BLaER1 (cell line): ENCODE results near the gene IQCH.
"Not testable (repeated sequence)": the region's sequence is repeated elsewhere in the genome, so short reads cannot be mapped to it uniquely, and the experiment has no call there.

Experiments
- H3K27ac ChIP-seq: shearing (Covaris generic); formaldehyde crosslinking; 2 replicates; pipeline ENCODE4 v1.8.1; 2022
- H3K27me3 ChIP-seq: shearing (Covaris generic); formaldehyde crosslinking; 2 replicates; pipeline ENCODE4 v1.8.1; 2022
- H3K36me3 ChIP-seq: shearing (Covaris generic); formaldehyde crosslinking; 2 replicates; pipeline ENCODE4 v1.8.1; 2022
- H3K4me1 ChIP-seq: shearing (Covaris generic); formaldehyde crosslinking; 2 replicates; pipeline ENCODE4 v1.8.1; 2022
- H3K4me2 ChIP-seq: shearing (Covaris generic); formaldehyde crosslinking; 2 replicates; pipeline ENCODE4 v1.8.1; 2022
- H3K4me3 ChIP-seq: shearing (Covaris generic); formaldehyde crosslinking; 2 replicates; pipeline ENCODE4 v1.8.1; 2022
- H3K9ac ChIP-seq: shearing (Covaris generic); formaldehyde crosslinking; 2 replicates; pipeline ENCODE4 v1.8.1; 2022
- H3K9me3 ChIP-seq: shearing (Covaris generic); formaldehyde crosslinking; 2 replicates; pipeline ENCODE4 v1.8.1; 2022
- H4K20me1 ChIP-seq: shearing (Covaris generic); formaldehyde crosslinking; 2 replicates; pipeline ENCODE4 v1.8.1; 2022
- Cebpa-rat ChIP-seq: shearing (Covaris generic); IDR thresholded peaks from 2 replicates; pipeline ENCODE4 v1.8.1; 2022

The IQCH gene

DNA sequence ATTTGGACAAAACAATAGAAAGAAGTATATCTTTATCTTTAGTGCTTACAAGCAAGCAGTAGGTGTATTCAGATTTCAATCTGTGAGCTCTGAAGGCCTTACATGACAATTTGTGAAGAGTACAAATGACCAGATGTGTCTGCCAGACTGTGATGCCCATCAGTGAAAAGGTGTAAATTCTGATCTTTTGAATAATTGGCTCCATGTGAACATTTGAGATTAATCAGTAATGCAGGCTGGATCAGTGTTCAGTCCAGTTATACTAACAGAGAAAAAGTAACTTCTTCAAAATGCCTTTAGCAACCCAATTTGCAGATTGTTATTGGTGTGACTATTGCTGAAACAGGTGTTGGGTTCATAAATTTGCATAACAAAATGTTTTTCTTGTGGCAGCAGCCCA, 5.2 kb downstream of the IQCH start:
- H4K20me1 ChIP-seq = no peaks in the 10 kb centered on the region
- H3K4me1 ChIP-seq = peaks cover 6% of the 10 kb centered on the region; the same call in 1 of the 2 replicates
- H3K4me2 ChIP-seq = no peak overlapping the region
- H3K9me3 ChIP-seq = no peaks in the 10 kb centered on the region
- H3K27me3 ChIP-seq = no peaks in the 10 kb centered on the region
- no peak overlapping the region for H3K4me3 ChIP-seq
- TF ChIP-seq Cebpa-rat = no peak
- H3K27ac ChIP-seq = no peak overlapping the region
- H3K36me3 ChIP-seq = no peaks in the 10 kb centered on the region
- no peak overlapping the region for H3K9ac ChIP-seq

- no peak for TF ChIP-seq Cebpa-rat
Measured at GRCh38 chr15:67266870-67267269, 12.3 kb downstream of the IQCH start.

DNA sequence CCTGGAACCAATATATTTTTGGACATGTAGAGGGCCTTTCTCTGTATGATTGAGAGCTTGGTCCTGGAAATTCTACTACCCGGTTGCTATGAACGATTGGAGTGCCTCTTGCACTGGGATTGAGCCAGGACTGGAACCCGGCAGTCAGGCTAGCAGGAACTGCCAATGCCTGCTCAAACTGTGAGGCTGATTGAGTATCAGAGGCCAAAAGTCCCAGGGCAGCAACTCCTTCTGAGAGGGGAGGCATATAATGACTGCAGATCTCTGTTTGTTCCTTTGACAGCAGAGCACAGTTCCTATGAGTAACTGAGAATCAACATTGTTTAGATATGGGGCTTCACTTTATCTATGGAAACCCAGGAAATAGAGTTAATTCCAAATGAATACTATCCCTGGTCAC, 12.9 kb downstream of the IQCH start:
- Histone ChIP-seq H3K4me3 (no peak overlapping the region), H4K20me1 (no peaks in the 10 kb centered on the region), H3K4me2 (no peak overlapping the region), H3K27ac (no peak overlapping the region), H3K27me3 (no peaks in the 10 kb centered on the region), H3K4me1 (no peaks in the 10 kb centered on the region), H3K9ac (no peak overlapping the region), H3K9me3 (no peaks in the 10 kb centered on the region; the same call in 1 of the 2 replicates), H3K36me3 (no peaks in the 10 kb centered on the region)
- TF ChIP-seq Cebpa-rat = no peak

More at GRCh38 chr15:67266870-67267269, 12.3 kb downstream of the IQCH start:
- H3K9ac ChIP-seq = no peak overlapping the region
- no peak overlapping the region for H3K4me2 ChIP-seq
- H3K36me3 ChIP-seq = no peaks in the 10 kb centered on the region
- no peaks in the 10 kb centered on the region for H3K27me3 ChIP-seq
- no peaks in the 10 kb centered on the region for H3K4me1 ChIP-seq
- no peaks in the 10 kb centered on the region for H4K20me1 ChIP-seq
- no peak overlapping the region for H3K4me3 ChIP-seq
- no peak overlapping the region for H3K27ac ChIP-seq
- H3K9me3 ChIP-seq = no peaks in the 10 kb centered on the region; the same call in 1 of the 2 replicates

- Histone ChIP-seq H3K4me2 (no peak overlapping the region), H3K36me3 (no peaks in the 10 kb centered on the region), H3K27me3 (no peaks in the 10 kb centered on the region), H3K9ac (no peak overlapping the region), H4K20me1 (no peaks in the 10 kb centered on the region), H3K9me3 (no peaks in the 10 kb centered on the region; the same call in 1 of the 2 replicates), H3K27ac (no peak overlapping the region), H3K4me1 (no peaks in the 10 kb centered on the region), H3K4me3 (no peak overlapping the region)
- no peak for TF ChIP-seq Cebpa-rat
Measured at GRCh38 chr15:67267951-67268941, 13.7 kb downstream of the IQCH start.

GRCh38 chr15:67274236-67274635, 19.6 kb downstream of the IQCH start:
- H3K27ac ChIP-seq = no peak overlapping the region

GRCh38 chr15:67276666-67277065, 22.1 kb downstream of the IQCH start:
- no peak for TF ChIP-seq Cebpa-rat
- Histone ChIP-seq H3K36me3 (no peaks in the 10 kb centered on the region), H4K20me1 (no peaks in the 10 kb centered on the region)

More at GRCh38 chr15:67274236-67274635, 19.6 kb downstream of the IQCH start:
- no peaks in the 10 kb centered on the region for H3K27me3 ChIP-seq
- no peak overlapping the region for H3K9ac ChIP-seq
- no peak overlapping the region for H3K4me3 ChIP-seq
- no peak for TF ChIP-seq Cebpa-rat
- H3K4me1 ChIP-seq = no peaks in the 10 kb centered on the region
- H4K20me1 ChIP-seq = no peaks in the 10 kb centered on the region
- no peaks in the 10 kb centered on the region for H3K36me3 ChIP-seq
- H3K4me2 ChIP-seq = no peak overlapping the region
- peaks cover 15% of the 10 kb centered on the region for H3K9me3 ChIP-seq

DNA sequence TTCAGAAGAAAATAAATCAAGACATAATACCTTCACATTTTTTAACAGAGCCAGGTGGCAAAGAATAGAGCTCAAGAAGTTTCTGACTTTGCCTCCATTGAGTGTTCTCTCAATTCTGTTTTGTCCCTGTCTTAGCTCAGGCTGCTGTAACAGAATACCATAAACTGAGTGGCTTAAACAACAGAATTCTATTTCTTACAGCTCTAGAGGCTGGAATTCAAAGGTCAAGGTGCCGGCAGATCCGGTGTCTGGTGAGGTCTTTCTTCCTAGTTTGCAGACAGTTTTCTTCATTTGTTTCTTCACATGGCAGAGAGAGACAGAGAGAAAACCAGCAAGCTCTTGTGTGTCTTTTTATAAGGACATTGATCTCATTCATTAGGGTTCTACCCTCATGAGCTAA, 25.6 kb downstream of the IQCH start:
- Histone ChIP-seq H3K4me3 (no peak overlapping the region), H4K20me1 (no peaks in the 10 kb centered on the region), H3K4me2 (no peak overlapping the region), H3K36me3 (no peaks in the 10 kb centered on the region), H3K27me3 (no peaks in the 10 kb centered on the region), H3K4me1 (no peaks in the 10 kb centered on the region), H3K9ac (no peak overlapping the region), H3K27ac (no peak overlapping the region), H3K9me3 (peaks cover 3% of the 10 kb centered on the region; the same call in 1 of the 2 replicates)
- no peak for TF ChIP-seq Cebpa-rat

More at GRCh38 chr15:67276666-67277065, 22.1 kb downstream of the IQCH start:
- H3K4me3 ChIP-seq = no peak overlapping the region
- peaks cover 15% of the 10 kb centered on the region for H3K9me3 ChIP-seq
- H3K4me2 ChIP-seq = no peak overlapping the region
- H3K27me3 ChIP-seq = no peaks in the 10 kb centered on the region
- H3K9ac ChIP-seq = no peak overlapping the region
- H3K27ac ChIP-seq = no peak overlapping the region
- H3K4me1 ChIP-seq = no peaks in the 10 kb centered on the region

DNA sequence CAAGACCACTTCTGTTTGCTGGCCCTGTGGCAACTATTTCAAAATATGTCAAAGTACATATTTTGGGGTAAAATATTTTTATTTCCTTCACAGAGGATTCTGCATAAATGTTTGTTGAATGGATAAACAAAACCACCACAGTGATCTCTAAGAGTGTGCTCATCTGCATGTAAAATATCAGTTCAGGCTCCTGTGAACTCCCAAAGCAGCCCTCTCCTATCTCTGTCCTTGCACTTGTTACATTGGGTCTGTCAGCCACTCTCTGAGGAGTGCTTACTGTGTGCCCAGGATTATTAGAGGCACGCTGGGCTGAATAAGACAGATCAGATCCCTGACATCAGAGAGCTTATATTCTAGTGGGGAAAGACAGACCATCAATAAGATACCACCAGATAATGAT, 27.1 kb downstream of the IQCH start:
- peaks cover 18% of the 10 kb centered on the region for H3K9me3 ChIP-seq
- no peaks in the 10 kb centered on the region for H3K4me1 ChIP-seq
- TF ChIP-seq Cebpa-rat = no peak
- H3K27ac ChIP-seq = no peak overlapping the region
- no peak overlapping the region for H3K4me3 ChIP-seq
- H3K4me2 ChIP-seq = no peak overlapping the region
- no peak overlapping the region for H3K9ac ChIP-seq
- H4K20me1 ChIP-seq = no peaks in the 10 kb centered on the region
- no peaks in the 10 kb centered on the region for H3K36me3 ChIP-seq
- no peaks in the 10 kb centered on the region for H3K27me3 ChIP-seq

DNA sequence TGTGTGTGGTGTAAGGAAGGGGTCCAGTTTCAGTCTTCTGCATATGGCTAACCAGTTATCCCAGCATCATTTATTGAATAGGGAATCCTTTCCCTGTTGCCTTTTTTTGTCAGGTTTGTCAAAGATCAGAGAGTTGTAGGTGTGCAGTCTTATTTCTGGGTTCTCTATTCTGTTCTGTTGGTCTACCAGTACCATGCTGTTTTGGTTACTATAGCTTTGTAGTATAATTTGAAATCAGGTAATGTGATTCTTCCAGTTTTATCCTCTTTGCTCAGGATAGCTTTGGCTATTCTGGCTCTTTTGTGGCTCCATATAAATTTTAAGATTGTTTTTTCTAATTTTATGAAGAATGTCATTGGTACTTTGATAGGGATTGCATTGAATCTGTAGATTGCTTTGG, 31.0 kb downstream of the IQCH start:
- not testable (repeated sequence) for H3K36me3 ChIP-seq, H3K27ac ChIP-seq, H4K20me1 ChIP-seq, H3K4me2 ChIP-seq, H3K4me3 ChIP-seq, H3K27me3 ChIP-seq, H3K4me1 ChIP-seq, H3K9ac ChIP-seq
- peaks cover 33% of the 10 kb centered on the region for H3K9me3 ChIP-seq

- H4K20me1 ChIP-seq, H3K4me1 ChIP-seq, H3K36me3 ChIP-seq, H3K4me2 ChIP-seq, H3K4me3 ChIP-seq, H3K9ac ChIP-seq, H3K27ac ChIP-seq, H3K27me3 ChIP-seq: not testable (repeated sequence)
- H3K9me3 ChIP-seq = peaks cover 33% of the 10 kb centered on the region
Measured at GRCh38 chr15:67286400-67286799, 31.8 kb downstream of the IQCH start.
